Stimulated activated naive B cell treated with anti-CD40 and anti-IgM and Interleukin-4, amounts not matched to agents 10 μg/mL and 1 μg/mL and 100 μg/mL, for 72 hours (primary cell): Measurements from ENCODE around the gene PFDN5.

Experiments
- ATAC-seq, 2 donors: fragments of 150-1000 bp; cut with Tn5 transposase; replicated peaks; 2 replicates each; pipeline ENCODE4 v1.10.0; 2021; ENCODE audit warnings: moderate library complexity in 1 of 2
- DNase-seq: peaks from one replicate; pipeline ENCODE4 v3.0.0; 2021
- H3K27ac Mint-ChIP-seq: one replicate; pipeline ENCODE4 v1.8.0; 2022; ENCODE audit warnings: mild to moderate bottlenecking, mixed read lengths
- H3K27me3 Mint-ChIP-seq, 2 donors: one replicate each; pipeline ENCODE4 v1.8.0; 2022; ENCODE audit warnings: mixed read lengths in 2 of 2
- H3K36me3 Mint-ChIP-seq, 2 donors: one replicate each; pipeline ENCODE4 v1.8.0; 2022; ENCODE audit warnings: mixed read lengths in 2 of 2, mild to moderate bottlenecking in 1 of 2
- H3K4me1 Mint-ChIP-seq, 2 donors: one replicate each; pipeline ENCODE4 v1.8.0; 2022; ENCODE audit warnings: mixed read lengths in 2 of 2, mild to moderate bottlenecking in 1 of 2
- H3K4me3 Mint-ChIP-seq, 2 donors: one replicate each; pipeline ENCODE4 v1.8.0; 2022; ENCODE audit warnings: mild to moderate bottlenecking in 2 of 2, mixed read lengths in 2 of 2, moderate library complexity in 1 of 2
- H3K9me3 Mint-ChIP-seq, 2 donors: one replicate each; pipeline ENCODE4 v1.8.0; 2022; ENCODE audit warnings: mixed read lengths in 2 of 2, mild to moderate bottlenecking in 1 of 2

The PFDN5 gene

GRCh38 chr12:53298164-53298563 is 2.8 kb downstream of the PFDN5 start:
- Mint-ChIP-seq H3K4me3 (peak overlapping the region; percentile 88 to 97), H3K36me3 (peaks cover 49 to 85% of the 10 kb centered on the region in 2 donors), H3K4me1 (peaks cover 45 to 68% of the 10 kb centered on the region in 2 donors), H3K9me3 (no peaks in the 10 kb centered on the region), H3K27me3 (no peaks in the 10 kb centered on the region), H3K27ac (peak overlapping the region; percentile 86)
- ATAC-seq = no peak
- no peak for DNase-seq

DNA sequence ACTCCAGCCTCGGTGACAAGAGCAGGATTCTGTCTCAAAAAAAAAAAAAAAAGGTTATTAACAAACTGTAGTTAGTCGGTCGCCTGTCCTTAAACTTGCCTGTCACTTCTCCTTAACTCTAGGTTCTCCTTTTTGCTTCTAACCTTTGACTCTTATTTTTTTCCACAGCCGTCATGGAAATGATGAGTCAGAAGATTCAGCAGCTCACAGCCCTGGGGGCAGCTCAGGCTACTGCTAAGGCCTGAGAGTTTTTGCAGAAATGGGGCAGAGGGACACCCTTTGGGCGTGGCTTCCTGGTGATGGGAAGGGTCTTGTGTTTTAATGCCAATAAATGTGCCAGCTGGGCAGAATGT is 3.7 kb downstream of the PFDN5 start:
- H3K36me3 Mint-ChIP-seq = peaks cover 44 to 81% of the 10 kb centered on the region in 2 donors
- H3K27ac Mint-ChIP-seq = peak overlapping the region; percentile 99
- H3K9me3 Mint-ChIP-seq = no peaks in the 10 kb centered on the region
- peak overlapping the region; percentile 88 to 93 for H3K4me3 Mint-ChIP-seq
- peak; percentile 68 to 70 for ATAC-seq
- peaks cover 47 to 71% of the 10 kb centered on the region in 2 donors for H3K4me1 Mint-ChIP-seq
- no peaks in the 10 kb centered on the region for H3K27me3 Mint-ChIP-seq
- peak; percentile 63 for DNase-seq

DNA sequence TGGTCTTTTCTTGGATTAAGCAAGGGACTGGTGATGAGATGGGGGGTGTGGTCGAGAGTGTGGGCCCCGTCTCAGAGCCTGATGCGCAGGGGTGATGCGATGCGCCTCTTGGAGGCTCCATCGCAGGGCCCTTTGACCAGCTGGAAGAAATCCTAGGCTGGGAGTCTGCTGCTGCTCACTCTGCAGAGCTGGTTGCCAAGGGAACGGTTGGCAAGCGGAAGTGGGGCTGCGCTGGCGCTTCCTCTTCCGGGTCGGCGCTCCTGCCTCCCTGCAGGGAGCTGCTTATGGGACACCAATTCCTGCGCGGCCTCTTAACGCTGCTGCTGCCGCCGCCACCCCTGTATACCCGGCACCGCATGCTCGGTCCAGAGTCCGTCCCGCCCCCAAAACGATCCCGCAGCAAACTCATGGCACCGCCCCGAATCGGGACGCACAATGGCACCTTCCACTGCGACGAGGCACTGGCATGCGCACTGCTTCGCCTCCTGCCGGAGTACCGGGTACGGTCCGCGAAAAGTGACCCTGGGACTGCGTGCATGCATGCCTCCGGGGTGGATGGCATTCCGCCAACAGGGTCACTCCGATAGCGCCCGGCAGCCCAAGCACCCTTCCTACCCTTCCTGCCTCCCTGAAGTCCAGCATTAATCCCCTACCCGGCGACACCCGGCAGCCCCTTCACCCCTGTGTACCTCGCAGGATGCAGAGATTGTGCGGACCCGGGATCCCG is 4.3 kb downstream of the PFDN5 start, which contains the start of gene MYG1:
Gene MYG1 (plus strand): TSS at position 242 of the 727 bp plus-strand sequence. CDS start 43 bp downstream, at position 285.
- ATAC-seq = peak; percentile 79 to 81
- peaks cover 44 to 78% of the 10 kb centered on the region in 2 donors for H3K36me3 Mint-ChIP-seq
- H3K27me3 Mint-ChIP-seq = no peaks in the 10 kb centered on the region
- no peaks in the 10 kb centered on the region for H3K9me3 Mint-ChIP-seq
- H3K4me1 Mint-ChIP-seq = peaks cover 47 to 71% of the 10 kb centered on the region in 2 donors
- peak within 1 kb of the TSS; percentile 88 to 93 for H3K4me3 Mint-ChIP-seq
- peak within 1 kb of the TSS; percentile 99 for H3K27ac Mint-ChIP-seq
- peak; percentile 80 for DNase-seq

GRCh38 chr12:53300187-53300586 is 4.8 kb downstream of the PFDN5 start:
- DNase-seq (no peak), ATAC-seq (no peak)
- Mint-ChIP-seq H3K27ac (peak overlapping the region; percentile 99), H3K4me3 (peak overlapping the region; percentile 88 to 93), H3K27me3 (no peaks in the 10 kb centered on the region), H3K4me1 (peaks cover 47 to 71% of the 10 kb centered on the region in 2 donors), H3K9me3 (no peaks in the 10 kb centered on the region), H3K36me3 (peaks cover 44 to 77% of the 10 kb centered on the region in 2 donors)

GRCh38 chr12:53302903-53303302 is 7.6 kb downstream of the PFDN5 start:
- no peak for DNase-seq
- H3K27ac Mint-ChIP-seq = peak overlapping the region; percentile 27
- H3K27me3 Mint-ChIP-seq = no peaks in the 10 kb centered on the region
- H3K4me3 Mint-ChIP-seq = peak overlapping the region; percentile 17 to 31
- ATAC-seq = no peak
- no peaks in the 10 kb centered on the region for H3K9me3 Mint-ChIP-seq
- H3K4me1 Mint-ChIP-seq = peaks cover 38 to 52% of the 10 kb centered on the region in 2 donors
- H3K36me3 Mint-ChIP-seq = peaks cover 54 to 75% of the 10 kb centered on the region in 2 donors

- Mint-ChIP-seq H3K9me3 (no peaks in the 10 kb centered on the region), H3K36me3 (peaks cover 38 to 57% of the 10 kb centered on the region in 2 donors), H3K4me3 (no peak overlapping the region), H3K4me1 (peaks cover 16 to 17% of the 10 kb centered on the region in 2 donors), H3K27me3 (no peaks in the 10 kb centered on the region), H3K27ac (peak overlapping the region; percentile 2)
- ATAC-seq = no peak
- DNase-seq = no peak
These were observed 11.5 kb downstream of the PFDN5 start for GRCh38 chr12:53306826-53307225.

GRCh38 chr12:53308276-53308675 is 12.9 kb downstream of the PFDN5 start:
- DNase-seq (no peak), ATAC-seq (no peak)
- H3K27ac Mint-ChIP-seq = peak overlapping the region; percentile 73
- H3K9me3 Mint-ChIP-seq = no peaks in the 10 kb centered on the region
- H3K4me1 Mint-ChIP-seq = peaks cover 3 to 5% of the 10 kb centered on the region in 2 donors
- no peak overlapping the region for H3K4me3 Mint-ChIP-seq
- peaks cover 31 to 45% of the 10 kb centered on the region in 2 donors for H3K36me3 Mint-ChIP-seq
- no peaks in the 10 kb centered on the region for H3K27me3 Mint-ChIP-seq

GRCh38 chr12:53313996-53314395 is 18.7 kb downstream of the PFDN5 start:
- Mint-ChIP-seq H3K4me1 (peaks cover 17 to 24% of the 10 kb centered on the region in 2 donors), H3K4me3 (peak overlapping the region; percentile 30 to 69)
- peak; percentile 96 for ATAC-seq

DNA sequence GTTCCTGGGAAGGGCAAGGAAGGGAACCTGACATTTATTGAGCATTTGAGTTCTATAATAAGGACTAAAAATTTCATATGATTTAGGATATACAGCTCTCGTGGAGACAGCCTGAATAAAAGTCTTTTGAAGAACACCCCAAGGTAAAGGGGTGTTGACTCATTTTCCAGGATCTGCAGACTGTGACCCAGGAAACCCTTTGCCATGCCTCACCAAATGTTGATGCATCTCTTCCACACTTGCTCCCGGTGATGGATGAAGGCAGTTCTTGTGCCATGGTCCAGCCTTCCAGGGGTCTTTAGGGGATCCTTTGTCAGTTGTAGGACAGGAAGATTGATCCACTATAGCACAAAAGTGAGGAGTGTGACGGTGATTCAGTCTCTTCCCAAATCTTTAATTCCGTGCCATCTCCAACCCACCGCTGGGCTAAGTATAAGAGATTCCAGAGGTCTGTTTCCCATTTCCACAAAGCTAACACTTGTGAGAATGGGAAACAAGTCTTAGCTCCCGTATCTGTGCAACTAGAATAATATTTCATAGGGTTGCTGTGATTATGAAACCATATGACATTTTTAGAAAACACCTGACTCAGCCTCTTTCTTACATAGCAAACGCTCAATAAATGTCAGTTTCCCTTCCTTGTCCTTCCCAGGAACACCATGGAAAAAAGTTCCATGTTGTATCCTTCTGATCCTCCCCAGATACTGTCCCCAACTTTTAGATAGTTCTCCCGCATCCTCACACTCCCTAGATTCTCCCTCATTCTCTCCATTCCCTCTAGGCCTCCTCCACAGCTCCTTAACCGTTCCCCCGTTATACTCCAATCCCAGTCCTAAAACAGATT is 25.2 kb downstream of the PFDN5 start:
- H3K4me3 Mint-ChIP-seq = peak overlapping the region; percentile 88 to 97
- H3K4me1 Mint-ChIP-seq = peaks cover 21 to 38% of the 10 kb centered on the region in 2 donors
- ATAC-seq (no peak), DNase-seq (no peak)
- H3K9me3 Mint-ChIP-seq = no peaks in the 10 kb centered on the region
- peaks cover 18 to 25% of the 10 kb centered on the region in 2 donors for H3K36me3 Mint-ChIP-seq
- H3K27ac Mint-ChIP-seq = peak overlapping the region; percentile 96
- H3K27me3 Mint-ChIP-seq = no peaks in the 10 kb centered on the region

More at GRCh38 chr12:53313996-53314395, 18.7 kb downstream of the PFDN5 start:
- H3K27ac Mint-ChIP-seq = peak overlapping the region; percentile 56
- no peaks in the 10 kb centered on the region for H3K27me3 Mint-ChIP-seq
- H3K36me3 Mint-ChIP-seq = peaks cover 34 to 44% of the 10 kb centered on the region in 2 donors
- DNase-seq = peak; percentile 38
- no peaks in the 10 kb centered on the region for H3K9me3 Mint-ChIP-seq

DNA sequence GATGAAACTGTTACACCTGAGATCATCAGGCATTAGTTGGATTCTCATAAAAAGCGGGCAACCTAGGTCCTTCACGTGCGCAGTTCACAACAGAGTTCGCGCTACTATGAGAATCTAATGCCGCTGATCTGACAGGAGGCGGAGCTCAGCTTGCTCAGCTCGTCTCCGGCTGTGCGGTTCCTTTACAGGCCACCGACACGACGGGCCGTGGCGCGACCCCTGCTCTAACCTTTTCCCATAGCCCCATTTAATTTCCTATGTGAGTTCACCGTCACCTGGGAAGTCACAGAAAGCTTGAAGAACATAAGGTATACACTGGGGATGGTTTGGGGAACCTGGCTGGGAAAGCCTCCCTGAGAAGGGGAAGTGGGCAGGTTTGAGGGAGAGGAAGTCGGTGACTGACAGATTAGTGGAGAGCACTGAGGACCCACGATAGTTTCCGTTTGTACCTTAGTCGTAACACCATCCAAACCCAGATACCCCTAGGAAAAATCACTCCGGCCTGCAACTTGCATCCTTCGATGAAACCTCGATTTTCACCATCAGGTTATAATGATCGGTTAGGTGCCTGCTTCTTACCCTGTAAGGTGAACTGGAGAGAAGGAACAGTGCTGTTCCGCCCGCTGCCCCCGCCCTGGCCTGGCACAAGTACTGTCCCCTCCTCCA is 28.9 kb downstream of the PFDN5 start:
- ATAC-seq (peak; percentile 52 to 53), DNase-seq (peak; percentile 57)
- Mint-ChIP-seq H3K9me3 (no peaks in the 10 kb centered on the region), H3K27me3 (peaks cover 9 to 12% of the 10 kb centered on the region in 2 donors), H3K27ac (peak overlapping the region; percentile 97), H3K36me3 (peaks cover 6 to 8% of the 10 kb centered on the region in 2 donors), H3K4me1 (peaks cover 20 to 46% of the 10 kb centered on the region in 2 donors), H3K4me3 (peak overlapping the region; percentile 76 to 91)

DNA sequence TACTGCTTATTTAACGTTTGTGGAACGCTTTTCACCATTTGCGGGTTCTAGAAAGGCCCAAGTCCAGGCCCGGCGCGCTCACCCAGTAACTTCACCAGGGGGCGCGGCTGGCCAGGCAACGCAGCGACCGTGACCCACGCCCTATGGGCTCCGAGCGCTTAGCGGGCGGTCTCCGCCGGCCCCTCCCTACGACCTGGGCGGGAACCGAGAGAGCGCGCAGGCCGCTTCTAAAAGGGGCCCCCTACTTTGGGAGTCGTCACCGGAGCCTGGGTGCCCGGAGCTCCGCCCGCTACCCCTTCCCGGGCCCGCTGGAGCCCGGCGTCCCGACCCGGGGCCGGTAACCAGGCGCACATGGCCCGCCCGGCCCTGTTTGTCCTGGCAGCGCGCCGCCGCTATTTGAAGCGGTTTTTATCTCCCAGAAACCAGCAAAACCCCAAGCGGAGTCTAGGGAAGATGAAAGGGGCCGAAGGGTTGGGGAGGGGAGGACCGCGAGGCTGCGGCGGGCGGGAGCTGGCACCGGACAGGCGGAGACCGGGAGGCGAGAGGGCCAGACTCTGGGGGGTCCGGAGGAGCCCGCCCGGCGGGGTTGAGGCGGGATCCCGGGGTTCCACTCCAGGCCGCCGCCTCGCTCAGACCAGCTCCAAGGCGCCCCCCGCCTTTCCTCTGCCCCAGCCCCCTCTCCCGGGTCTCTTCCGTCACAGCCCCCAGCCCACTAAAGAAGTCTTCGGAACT is 29.6 kb downstream of the PFDN5 start:
- no peaks in the 10 kb centered on the region for H3K9me3 Mint-ChIP-seq
- peak overlapping the region; percentile 76 to 91 for H3K4me3 Mint-ChIP-seq
- DNase-seq = peak; percentile 83
- H3K4me1 Mint-ChIP-seq = peaks cover 19 to 43% of the 10 kb centered on the region in 2 donors
- peak overlapping the region; percentile 97 for H3K27ac Mint-ChIP-seq
- ATAC-seq = peak; percentile 67 to 74
- peaks cover 9 to 14% of the 10 kb centered on the region in 2 donors for H3K27me3 Mint-ChIP-seq
- peaks cover 4% of the 10 kb centered on the region in 2 donors for H3K36me3 Mint-ChIP-seq

DNA sequence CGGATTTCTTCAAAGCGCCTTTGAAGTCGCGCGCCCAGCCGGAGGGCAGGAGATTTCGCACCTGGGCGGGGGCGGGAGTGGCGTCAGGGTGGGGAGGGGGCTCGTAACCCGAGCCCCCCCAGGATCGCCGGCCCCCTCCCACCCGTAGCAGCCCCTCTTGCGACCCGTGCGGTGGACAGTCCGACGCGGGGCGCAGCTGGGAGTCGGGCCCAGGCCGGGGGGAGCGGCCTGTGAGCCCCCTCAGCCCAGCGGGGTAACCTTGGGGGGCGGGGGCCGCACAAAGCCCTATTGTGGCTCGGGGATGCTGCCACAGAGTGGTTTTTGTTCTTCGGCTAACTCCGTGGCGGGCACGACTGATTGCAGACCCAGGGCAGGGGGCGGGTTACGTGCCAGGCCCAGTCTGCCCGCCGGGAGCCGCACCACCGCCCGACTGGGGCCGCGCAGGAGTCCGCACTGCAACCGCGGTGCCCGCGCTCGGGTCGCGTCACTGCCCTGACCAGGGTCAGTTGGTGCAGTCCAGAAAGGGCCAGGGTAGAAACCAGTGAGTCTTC is 30.2 kb downstream of the PFDN5 start:
- H3K27ac Mint-ChIP-seq = peak overlapping the region; percentile 26
- no peaks in the 10 kb centered on the region for H3K9me3 Mint-ChIP-seq
- no peak for DNase-seq
- peaks cover 14% of the 10 kb centered on the region in 2 donors for H3K27me3 Mint-ChIP-seq
- ATAC-seq = no peak
- H3K4me1 Mint-ChIP-seq = peaks cover 15 to 36% of the 10 kb centered on the region in 2 donors
- H3K4me3 Mint-ChIP-seq = peak overlapping the region; percentile 77 to 91
- H3K36me3 Mint-ChIP-seq = peaks cover 2 to 3% of the 10 kb centered on the region in 2 donors
